Measurements from ENCODE around the gene TRIM14.

The TRIM14 gene

DNA sequence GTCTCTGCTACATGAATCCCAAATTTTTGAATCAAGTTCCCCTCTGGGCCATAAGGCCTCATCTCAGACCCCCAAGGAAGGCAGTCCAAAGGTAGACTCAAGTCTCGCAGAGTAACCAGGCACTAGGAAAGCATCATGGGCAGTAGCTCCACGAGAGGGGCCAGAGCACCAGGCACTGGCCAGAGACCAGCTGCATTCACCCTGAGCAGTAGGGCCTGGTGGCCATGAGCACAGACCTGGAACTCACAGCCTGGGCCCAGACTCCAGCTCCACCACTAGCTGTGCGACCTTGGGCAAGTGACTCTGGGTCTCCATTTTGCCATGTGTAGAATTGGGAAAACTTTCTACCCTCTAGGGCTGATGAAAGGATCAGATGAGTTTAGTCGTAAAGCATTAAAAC lies 34.0 kb downstream of the TRIM14 start:
- no peak for TF ChIP-seq FOXP2 (optimal IDR thresholded peaks at IDR 0.05; ENCODE audit: borderline replicate concordance, extremely low read depth, extremely low read length, insufficient read depth)
- TF ChIP-seq TAF1 (IDR thresholded peaks at IDR 0.05; ENCODE audit: borderline replicate concordance, insufficient read depth, low read length): no peak
- no peak for TF ChIP-seq POLR2AphosphoS5 (IDR thresholded peaks at IDR 0.05; ENCODE audit: low read depth, low read length)
- TF ChIP-seq SIN3A (IDR thresholded peaks at IDR 0.05; ENCODE audit: borderline replicate concordance, insufficient read depth, low read length): no peak
- TF ChIP-seq, protein P1, sequence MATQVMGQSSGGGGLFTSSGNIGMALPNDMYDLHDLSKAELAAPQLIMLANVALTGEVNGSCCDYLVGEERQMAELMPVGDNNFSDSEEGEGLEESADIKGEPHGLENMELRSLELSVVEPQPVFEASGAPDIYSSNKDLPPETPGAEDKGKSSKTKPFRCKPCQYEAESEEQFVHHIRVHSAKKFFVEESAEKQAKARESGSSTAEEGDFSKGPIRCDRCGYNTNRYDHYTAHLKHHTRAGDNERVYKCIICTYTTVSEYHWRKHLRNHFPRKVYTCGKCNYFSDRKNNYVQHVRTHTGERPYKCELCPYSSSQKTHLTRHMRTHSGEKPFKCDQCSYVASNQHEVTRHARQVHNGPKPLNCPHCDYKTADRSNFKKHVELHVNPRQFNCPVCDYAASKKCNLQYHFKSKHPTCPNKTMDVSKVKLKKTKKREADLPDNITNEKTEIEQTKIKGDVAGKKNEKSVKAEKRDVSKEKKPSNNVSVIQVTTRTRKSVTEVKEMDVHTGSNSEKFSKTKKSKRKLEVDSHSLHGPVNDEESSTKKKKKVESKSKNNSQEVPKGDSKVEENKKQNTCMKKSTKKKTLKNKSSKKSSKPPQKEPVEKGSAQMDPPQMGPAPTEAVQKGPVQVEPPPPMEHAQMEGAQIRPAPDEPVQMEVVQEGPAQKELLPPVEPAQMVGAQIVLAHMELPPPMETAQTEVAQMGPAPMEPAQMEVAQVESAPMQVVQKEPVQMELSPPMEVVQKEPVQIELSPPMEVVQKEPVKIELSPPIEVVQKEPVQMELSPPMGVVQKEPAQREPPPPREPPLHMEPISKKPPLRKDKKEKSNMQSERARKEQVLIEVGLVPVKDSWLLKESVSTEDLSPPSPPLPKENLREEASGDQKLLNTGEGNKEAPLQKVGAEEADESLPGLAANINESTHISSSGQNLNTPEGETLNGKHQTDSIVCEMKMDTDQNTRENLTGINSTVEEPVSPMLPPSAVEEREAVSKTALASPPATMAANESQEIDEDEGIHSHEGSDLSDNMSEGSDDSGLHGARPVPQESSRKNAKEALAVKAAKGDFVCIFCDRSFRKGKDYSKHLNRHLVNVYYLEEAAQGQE (IDR thresholded peaks at IDR 0.05; ENCODE audit: insufficient read depth in 1 of 2, low read depth in 2 of 2, low read length in 2 of 2): no peak

DNA sequence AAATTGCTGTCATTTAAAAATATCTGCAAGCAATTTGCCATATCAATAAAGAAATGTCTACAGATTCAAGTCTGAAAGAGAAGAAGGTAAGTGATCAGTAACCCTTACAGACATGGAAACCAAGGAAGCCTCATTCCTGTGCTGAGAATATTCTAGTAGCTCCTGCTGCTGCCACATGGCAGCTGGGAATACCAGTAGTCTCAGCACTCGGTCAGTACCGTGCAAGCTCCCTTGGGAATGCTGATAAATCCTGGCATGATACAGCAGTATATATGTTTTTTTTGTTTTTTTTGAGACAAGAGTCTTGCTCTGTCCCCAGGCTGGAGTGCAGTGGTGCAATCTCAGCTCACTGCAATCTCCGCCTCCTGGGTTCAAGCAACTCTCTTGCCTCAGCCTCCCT lies 34.6 kb downstream of the TRIM14 start:
- TF ChIP-seq SIN3A (IDR thresholded peaks at IDR 0.05; ENCODE audit: borderline replicate concordance, insufficient read depth, low read length): no peak

DNA sequence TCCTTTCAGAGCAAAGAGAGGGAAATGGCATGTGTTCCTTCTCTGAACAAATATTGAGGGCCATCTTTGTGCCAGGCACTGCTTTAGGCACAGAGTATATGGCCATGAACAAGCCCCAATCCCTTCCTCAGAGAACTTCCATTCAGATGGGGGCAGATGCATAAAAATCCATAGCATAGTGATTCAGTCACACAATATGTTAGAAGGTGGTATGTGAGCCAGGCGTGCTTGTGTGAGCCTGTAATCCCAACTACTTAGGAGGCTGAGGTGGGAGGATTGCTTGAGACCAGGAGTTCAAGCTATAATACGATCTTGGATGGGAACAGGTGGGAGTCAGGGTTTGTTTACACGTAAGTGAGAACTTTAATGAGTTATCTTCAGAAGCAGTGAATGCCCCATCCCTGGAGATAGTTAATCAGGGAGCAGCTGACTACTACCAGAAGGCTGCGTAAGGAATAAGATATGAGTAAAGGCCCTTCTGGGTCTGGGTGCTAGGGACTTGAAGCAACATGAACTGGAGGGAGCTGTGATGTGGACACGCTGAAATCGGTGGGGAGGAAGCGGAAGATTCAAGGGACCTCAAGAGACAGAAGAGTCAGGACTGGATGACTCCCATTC lies 35.3 kb downstream of the TRIM14 start:
- TF ChIP-seq FOXP2 (optimal IDR thresholded peaks at IDR 0.05; ENCODE audit: borderline replicate concordance, extremely low read depth, extremely low read length, insufficient read depth): no peak
- TF ChIP-seq, protein P1 (IDR thresholded peaks at IDR 0.05; ENCODE audit: insufficient read depth in 1 of 2, low read depth in 2 of 2, low read length in 2 of 2): no peak
- no peak for TF ChIP-seq POLR2AphosphoS5 (IDR thresholded peaks at IDR 0.05; ENCODE audit: low read depth, low read length)
- TF ChIP-seq SIN3A (IDR thresholded peaks at IDR 0.05; ENCODE audit: borderline replicate concordance, insufficient read depth, low read length): no peak
- no peak for TF ChIP-seq TAF1 (IDR thresholded peaks at IDR 0.05; ENCODE audit: borderline replicate concordance, insufficient read depth, low read length)

DNA sequence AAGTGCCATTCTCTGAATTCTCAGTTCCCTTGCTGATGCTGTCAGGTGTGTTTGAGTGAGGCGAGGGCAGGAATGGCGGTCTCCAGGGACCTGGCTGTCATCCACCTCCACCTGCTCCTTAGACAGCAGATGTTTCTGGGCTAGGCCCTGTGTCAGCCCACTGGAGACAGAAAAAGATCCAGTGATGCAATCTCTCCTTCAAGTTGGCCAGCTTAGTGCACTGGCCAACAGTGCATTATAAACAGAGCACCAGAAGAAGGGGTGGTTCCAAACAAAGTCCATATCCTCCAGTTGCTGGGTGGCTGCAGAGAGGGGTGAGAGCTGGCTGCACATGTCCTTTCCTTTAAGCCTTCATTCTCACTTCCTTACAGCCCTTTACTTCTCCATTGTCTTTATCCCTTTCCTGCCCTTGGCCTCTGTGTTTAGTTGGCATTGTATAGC lies 35.9 kb downstream of the TRIM14 start:
- TF ChIP-seq FOXP2 (optimal IDR thresholded peaks at IDR 0.05; ENCODE audit: borderline replicate concordance, extremely low read depth, extremely low read length, insufficient read depth) (no peak), TAF1 (IDR thresholded peaks at IDR 0.05; ENCODE audit: borderline replicate concordance, insufficient read depth, low read length) (no peak), POLR2AphosphoS5 (IDR thresholded peaks at IDR 0.05; ENCODE audit: low read depth, low read length) (no peak), SIN3A (IDR thresholded peaks at IDR 0.05; ENCODE audit: borderline replicate concordance, insufficient read depth, low read length) (no peak)
- TF ChIP-seq, protein P1 (IDR thresholded peaks at IDR 0.05; ENCODE audit: insufficient read depth in 1 of 2, low read depth in 2 of 2, low read length in 2 of 2): no peak

DNA sequence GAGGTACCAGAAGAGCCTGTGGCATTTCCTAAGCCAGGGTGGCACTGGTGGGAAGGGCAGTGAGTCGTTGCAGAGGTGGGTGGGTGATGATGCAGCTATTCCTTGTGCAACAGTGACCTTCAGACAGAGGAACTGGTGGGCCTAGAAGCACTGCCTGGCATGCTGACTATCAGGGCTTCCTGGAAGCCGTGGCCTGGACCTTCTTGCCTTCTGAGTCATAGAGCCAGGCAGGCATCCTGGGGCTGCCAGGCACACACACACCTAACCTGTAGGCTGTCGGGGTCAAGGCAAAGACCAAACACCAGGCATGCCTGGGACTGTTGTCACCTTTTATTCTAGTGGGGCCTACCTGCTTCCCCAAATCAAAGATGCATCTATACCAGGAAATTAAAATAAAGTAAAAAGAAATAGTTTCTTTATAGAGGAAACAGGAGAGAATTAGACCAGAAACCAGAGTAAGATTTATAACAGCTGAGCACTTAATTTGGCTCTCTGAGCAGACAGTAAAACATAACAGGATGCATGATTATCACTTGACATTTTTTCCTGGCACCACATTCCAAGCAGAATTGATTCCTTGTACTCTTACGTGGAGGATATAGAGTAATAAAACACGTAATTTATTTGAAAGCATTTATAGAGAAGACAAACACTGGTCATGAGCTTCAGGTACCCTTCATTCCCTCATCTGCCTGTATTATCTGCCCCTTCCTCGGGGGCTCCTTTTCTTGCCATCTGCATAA lies 37.4 kb downstream of the TRIM14 start:
- TF ChIP-seq TAF1 (IDR thresholded peaks at IDR 0.05; ENCODE audit: borderline replicate concordance, insufficient read depth, low read length) (no peak), FOXP2 (optimal IDR thresholded peaks at IDR 0.05; ENCODE audit: borderline replicate concordance, extremely low read depth, extremely low read length, insufficient read depth) (no peak), SIN3A (IDR thresholded peaks at IDR 0.05; ENCODE audit: borderline replicate concordance, insufficient read depth, low read length) (no peak), POLR2AphosphoS5 (IDR thresholded peaks at IDR 0.05; ENCODE audit: low read depth, low read length) (no peak)
- TF ChIP-seq, protein P1 (IDR thresholded peaks at IDR 0.05; ENCODE audit: insufficient read depth in 1 of 2, low read depth in 2 of 2, low read length in 2 of 2): no peak
